Epithelial cell of proximal tubule (primary cell): ENCODE measurements around the gene BEAN1. TPM values are rescaled to one million over a fixed set of nuclear protein-coding genes. Genes with fewer than 3 reads are reported as not detected.

Experiments used
- DNase-seq: peaks from one replicate; pipeline ENCODE4 v3.0.0-alpha.2; 2011; ENCODE audit warnings: low read depth
- H3K4me3 ChIP-seq: 2 replicates; pipeline ENCODE4 v1.5.1; 2011; ENCODE audit warnings: low read depth, mild to moderate bottlenecking, low read length
- CTCF ChIP-seq: conservative IDR thresholded peaks from 2 replicates; pipeline ENCODE4 v1.5.1; 2012; ENCODE audit warnings: low read depth, mild to moderate bottlenecking, low read length
- total RNA-seq: library from RNA; depleted of rRNA; stranded (reverse); fragments of >200 nt; gene quantifications from 2 replicates; pipeline ENCODE4 v1.2.3, GENCODE V29; 2015

Gene BEAN1
- total RNA-seq, 1 donor from 2014 or later = 7.0 TPM

DNA sequence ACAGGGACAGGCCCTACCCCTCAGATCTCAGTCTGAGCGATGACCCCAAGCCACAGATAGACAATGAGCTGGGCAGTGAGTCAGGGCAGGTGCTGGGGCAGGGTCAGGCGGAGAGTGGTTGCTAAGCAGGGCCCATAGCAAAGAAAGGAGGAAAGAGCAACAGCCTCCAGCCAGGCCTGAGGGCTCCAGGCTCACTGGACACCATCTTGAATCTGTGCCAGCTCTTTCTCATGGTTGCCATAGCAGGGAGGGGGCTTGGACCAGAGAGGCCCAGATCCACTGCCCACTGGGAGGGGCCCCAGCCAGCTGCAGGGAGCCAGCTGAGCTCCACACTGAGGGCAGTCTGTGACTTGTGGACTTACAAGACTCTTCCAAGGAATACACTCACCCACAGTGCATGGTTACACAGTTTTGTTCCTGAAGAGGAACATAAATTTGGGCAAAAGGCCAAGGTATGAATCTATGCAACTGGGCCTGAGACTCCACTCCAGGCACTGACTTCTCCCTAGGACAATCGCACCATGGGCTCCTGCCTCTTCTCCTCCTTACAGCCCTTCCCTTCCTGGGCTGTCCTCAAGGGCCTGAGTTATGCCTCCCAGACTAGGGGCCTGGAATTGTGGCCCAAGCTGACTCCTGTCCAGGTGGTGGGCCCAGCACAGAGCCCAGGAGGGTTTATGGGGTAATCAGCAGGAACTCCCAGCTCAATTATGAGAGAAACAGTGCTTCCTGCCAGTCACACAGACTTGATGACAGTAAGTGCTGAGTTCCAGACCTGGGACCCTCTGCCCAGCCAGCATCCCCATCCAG lies 59.9 kb downstream of the BEAN1 start:
- DNase-seq = no peak
- H3K4me3 ChIP-seq = no peak overlapping the region

GRCh38 chr16:66487580-66488275 lies 60.6 kb downstream of the BEAN1 start:
- no peak for DNase-seq
- TF ChIP-seq CTCF = no peak
- no peak overlapping the region for H3K4me3 ChIP-seq

More for the DNA sequence above, 59.9 kb downstream of the BEAN1 start:
- no peak for TF ChIP-seq CTCF

DNA sequence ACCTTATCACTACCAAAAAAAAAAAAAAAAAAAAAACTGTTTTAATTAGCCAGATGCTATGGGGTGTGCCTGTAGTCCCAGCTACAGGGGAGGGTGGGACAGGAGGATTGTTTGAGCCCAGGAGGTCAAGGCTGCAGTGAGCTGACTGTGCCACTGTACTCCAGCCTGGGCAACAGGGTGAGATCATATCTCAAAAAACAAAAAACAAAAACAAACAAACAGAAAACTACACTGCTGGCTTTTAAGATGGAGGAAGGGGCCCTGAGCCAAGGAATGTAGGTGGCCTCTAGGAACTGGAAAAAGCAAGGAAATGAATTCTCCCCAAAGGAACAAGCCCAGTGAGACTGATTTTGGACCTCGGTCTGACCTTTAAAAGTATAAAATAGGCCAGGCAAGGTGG lies 61.4 kb downstream of the BEAN1 start:
- H3K4me3 ChIP-seq = no peak overlapping the region
- TF ChIP-seq CTCF = no peak
- DNase-seq = no peak

DNA sequence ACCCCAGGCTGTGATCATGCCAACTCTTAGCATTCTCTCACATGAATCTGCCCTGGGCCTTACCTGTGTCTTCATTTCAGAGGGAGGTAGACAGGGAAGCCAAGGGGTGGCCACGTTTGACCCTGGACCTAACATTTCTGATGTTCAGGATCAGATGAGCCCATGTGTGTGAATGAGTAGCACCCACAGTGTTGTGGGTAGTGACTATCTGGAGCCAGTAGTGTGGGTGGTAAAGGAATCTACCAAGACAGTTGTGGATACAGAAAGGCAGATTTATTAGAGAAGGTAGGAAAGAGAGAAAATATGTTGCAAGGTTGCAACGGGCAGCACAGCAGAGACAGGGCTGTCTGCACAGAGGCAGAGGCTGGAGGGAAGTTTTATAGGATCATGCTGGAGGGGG lies 62.3 kb downstream of the BEAN1 start:
- no peak for DNase-seq
- no peak for TF ChIP-seq CTCF
- H3K4me3 ChIP-seq = no peak overlapping the region

GRCh38 chr16:66489818-66490217 lies 62.7 kb downstream of the BEAN1 start:
- DNase-seq = no peak
- no peak overlapping the region for H3K4me3 ChIP-seq
- no peak for TF ChIP-seq CTCF

DNA sequence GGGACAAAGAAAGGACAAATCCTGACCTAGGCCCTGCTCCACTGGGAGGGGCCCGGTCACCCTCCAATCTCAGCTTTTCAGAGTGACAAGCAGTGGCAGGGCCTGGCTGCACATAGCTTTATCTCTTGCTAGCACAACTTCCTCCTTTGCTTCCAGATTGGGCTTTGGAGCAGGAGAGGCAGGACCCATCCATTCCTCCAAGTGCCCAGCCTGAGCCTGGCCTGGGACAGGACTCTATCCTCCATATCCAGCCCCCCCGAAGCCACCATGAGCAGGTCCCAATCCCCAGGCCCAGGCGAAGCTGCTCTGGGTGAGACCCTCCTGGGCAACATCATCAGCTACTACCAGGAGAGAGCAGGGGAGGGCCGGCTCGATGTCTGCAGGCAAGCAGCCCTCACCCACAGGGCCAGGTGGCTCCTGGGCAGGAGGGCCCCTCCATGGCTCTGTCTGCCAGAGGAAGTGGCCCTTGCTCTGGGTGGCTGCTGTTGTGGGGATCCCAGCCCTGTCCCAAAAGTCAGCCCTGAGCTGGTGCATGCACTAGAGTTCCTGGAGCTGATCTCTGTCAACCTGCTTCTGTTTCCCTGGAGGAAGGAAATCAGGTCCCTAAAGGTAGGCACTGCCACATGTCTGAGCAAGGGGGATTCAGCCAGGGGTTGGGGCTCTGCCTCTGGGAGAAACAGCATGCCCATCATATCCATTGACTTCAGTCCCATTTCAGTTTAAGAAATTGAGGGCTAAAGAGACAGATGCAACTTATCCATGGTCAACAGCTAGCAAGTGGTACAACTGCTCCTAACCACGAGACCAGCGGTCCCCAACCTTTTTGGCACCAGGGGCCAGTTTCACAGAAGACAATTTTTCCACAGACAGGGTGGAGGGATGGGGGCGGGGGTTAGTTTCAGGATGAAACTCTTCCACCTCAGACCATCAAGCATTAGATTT lies 64.0 kb downstream of the BEAN1 start:
- TF ChIP-seq CTCF = no peak
- no peak overlapping the region for H3K4me3 ChIP-seq
- DNase-seq = no peak
